ENCODE results near the gene ANKRD10.

GRCh38 chr13:110850006-110850405, 64.9 kb downstream of the ANKRD10 start:
- TF ChIP-seq, protein P1, sequence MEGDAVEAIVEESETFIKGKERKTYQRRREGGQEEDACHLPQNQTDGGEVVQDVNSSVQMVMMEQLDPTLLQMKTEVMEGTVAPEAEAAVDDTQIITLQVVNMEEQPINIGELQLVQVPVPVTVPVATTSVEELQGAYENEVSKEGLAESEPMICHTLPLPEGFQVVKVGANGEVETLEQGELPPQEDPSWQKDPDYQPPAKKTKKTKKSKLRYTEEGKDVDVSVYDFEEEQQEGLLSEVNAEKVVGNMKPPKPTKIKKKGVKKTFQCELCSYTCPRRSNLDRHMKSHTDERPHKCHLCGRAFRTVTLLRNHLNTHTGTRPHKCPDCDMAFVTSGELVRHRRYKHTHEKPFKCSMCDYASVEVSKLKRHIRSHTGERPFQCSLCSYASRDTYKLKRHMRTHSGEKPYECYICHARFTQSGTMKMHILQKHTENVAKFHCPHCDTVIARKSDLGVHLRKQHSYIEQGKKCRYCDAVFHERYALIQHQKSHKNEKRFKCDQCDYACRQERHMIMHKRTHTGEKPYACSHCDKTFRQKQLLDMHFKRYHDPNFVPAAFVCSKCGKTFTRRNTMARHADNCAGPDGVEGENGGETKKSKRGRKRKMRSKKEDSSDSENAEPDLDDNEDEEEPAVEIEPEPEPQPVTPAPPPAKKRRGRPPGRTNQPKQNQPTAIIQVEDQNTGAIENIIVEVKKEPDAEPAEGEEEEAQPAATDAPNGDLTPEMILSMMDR (IDR thresholded peaks at IDR 0.05), result no peak
- TF ChIP-seq ZFX (IDR thresholded peaks at IDR 0.05; ENCODE audit: borderline replicate concordance), result no peak

Measured in 22Rv1 (cell line).